ENCODE measurements around the gene NXPH1.

The NXPH1 gene

DNA sequence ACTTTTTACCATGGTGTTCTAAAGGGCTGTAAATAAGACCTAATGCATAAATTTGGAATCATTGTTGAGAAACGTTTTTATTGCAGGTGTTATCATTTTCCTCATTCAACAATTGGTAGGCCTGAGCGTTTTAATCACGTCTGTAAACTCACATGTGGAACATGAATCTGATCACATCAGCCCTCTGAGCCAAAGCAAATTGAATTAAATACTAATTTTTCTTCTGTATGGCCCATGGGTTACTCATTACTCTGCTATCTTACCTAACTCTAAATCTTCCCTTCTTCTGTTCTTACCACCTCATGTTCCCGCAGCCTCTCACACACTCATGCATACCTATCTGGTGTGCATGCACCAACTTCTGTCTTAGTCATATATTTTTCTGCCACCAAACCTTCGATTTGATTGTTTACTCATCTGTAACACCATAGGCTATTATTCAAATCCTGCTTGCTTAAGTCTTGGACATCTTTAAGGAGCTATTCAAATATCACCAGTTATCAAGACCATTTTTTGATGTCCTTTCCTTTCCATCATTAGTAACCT, 82.3 kb downstream of the NXPH1 start:
- no peak overlapping the region for H3K4me3 ChIP-seq (ENCODE audit: low read length)
- H3K27me3 ChIP-seq (ENCODE audit: low read depth, low read length): no peaks in the 10 kb centered on the region
- no peaks in the 10 kb centered on the region for H4K20me1 ChIP-seq (ENCODE audit: insufficient read depth, low read length)
- H3K9me3 ChIP-seq (ENCODE audit: insufficient read depth, low read length): no peaks in the 10 kb centered on the region
- no peak overlapping the region for H2AFZ ChIP-seq (ENCODE audit: low read depth, low read length)
- no peak overlapping the region for H3K4me2 ChIP-seq (ENCODE audit: low read length)
- no peak overlapping the region for H3K9ac ChIP-seq (ENCODE audit: low read length)
- no peaks in the 10 kb centered on the region for H3K79me2 ChIP-seq (ENCODE audit: low read length)
- no peaks in the 10 kb centered on the region for H3K36me3 ChIP-seq (replicated peaks; ENCODE audit: low read depth, low read length)
- no peaks in the 10 kb centered on the region for H3K4me1 ChIP-seq (ENCODE audit: low read length)
- TF ChIP-seq, protein P1, sequence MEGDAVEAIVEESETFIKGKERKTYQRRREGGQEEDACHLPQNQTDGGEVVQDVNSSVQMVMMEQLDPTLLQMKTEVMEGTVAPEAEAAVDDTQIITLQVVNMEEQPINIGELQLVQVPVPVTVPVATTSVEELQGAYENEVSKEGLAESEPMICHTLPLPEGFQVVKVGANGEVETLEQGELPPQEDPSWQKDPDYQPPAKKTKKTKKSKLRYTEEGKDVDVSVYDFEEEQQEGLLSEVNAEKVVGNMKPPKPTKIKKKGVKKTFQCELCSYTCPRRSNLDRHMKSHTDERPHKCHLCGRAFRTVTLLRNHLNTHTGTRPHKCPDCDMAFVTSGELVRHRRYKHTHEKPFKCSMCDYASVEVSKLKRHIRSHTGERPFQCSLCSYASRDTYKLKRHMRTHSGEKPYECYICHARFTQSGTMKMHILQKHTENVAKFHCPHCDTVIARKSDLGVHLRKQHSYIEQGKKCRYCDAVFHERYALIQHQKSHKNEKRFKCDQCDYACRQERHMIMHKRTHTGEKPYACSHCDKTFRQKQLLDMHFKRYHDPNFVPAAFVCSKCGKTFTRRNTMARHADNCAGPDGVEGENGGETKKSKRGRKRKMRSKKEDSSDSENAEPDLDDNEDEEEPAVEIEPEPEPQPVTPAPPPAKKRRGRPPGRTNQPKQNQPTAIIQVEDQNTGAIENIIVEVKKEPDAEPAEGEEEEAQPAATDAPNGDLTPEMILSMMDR (IDR thresholded peaks at IDR 0.05; ENCODE audit: low read depth, low read length): no peak
- TF ChIP-seq EZH2phosphoT487 (IDR thresholded peaks at IDR 0.05; ENCODE audit: low read depth): no peak
- H3K27ac ChIP-seq (ENCODE audit: low read length): no peak overlapping the region

DNA sequence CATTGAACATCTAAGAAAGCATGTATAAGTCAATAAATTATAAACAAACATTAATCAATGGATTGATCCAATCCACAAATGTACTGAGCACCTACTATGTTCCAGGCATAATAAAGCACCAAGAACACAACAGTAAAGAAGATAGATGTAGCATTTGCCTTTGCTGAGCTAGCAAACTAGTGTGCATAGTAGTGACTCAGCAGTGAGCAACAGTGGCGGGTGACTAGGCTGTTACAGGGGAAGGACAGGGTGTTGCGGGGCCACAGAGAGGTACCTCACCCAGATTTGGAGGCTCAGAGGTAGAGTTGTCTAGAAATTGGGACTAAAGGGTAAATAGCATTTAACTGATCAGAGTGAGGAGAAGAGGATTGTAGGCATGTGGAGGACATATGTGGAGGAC, 83.6 kb downstream of the NXPH1 start:
- H3K4me2 ChIP-seq (ENCODE audit: low read length): no peak overlapping the region
- H2AFZ ChIP-seq (ENCODE audit: low read depth, low read length): no peak overlapping the region
- H3K79me2 ChIP-seq (ENCODE audit: low read length): no peaks in the 10 kb centered on the region
- H3K9me3 ChIP-seq (ENCODE audit: insufficient read depth, low read length): no peaks in the 10 kb centered on the region
- H3K9ac ChIP-seq (ENCODE audit: low read length): no peak overlapping the region
- H3K27ac ChIP-seq (ENCODE audit: low read length): no peak overlapping the region
- no peaks in the 10 kb centered on the region for H3K27me3 ChIP-seq (ENCODE audit: low read depth, low read length)
- no peaks in the 10 kb centered on the region for H4K20me1 ChIP-seq (ENCODE audit: insufficient read depth, low read length)
- H3K36me3 ChIP-seq (replicated peaks; ENCODE audit: low read depth, low read length): no peaks in the 10 kb centered on the region
- H3K4me3 ChIP-seq (ENCODE audit: low read length): no peak overlapping the region
- no peaks in the 10 kb centered on the region for H3K4me1 ChIP-seq (ENCODE audit: low read length)
- no peak for TF ChIP-seq EZH2phosphoT487 (IDR thresholded peaks at IDR 0.05; ENCODE audit: low read depth)
- TF ChIP-seq, protein P1 (IDR thresholded peaks at IDR 0.05; ENCODE audit: low read depth, low read length): no peak

DNA sequence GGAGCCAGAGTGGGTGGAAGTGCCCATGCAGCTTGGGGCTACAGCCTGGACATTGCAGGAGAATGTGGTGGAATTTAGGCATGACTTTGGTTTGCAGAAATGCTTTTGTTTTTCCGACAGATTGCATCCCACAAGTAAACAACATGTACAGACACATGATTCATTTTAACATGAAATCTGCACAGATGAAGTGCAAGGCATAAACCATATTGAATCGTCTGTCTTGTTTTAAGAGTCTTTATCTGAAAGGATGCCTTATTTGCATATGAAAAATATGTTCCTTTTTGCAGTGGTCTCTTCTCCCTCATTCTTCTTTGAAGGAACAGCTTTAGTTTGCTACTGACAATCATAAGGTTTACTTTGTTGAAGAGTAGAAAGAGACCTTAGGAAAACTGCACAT, 94.9 kb downstream of the NXPH1 start:
- Histone ChIP-seq H3K79me2 (ENCODE audit: low read length) (no peaks in the 10 kb centered on the region), H3K27ac (ENCODE audit: low read length) (no peak overlapping the region), H3K4me3 (ENCODE audit: low read length) (no peak overlapping the region), H3K4me2 (ENCODE audit: low read length) (no peak overlapping the region), H3K36me3 (replicated peaks; ENCODE audit: low read depth, low read length) (no peaks in the 10 kb centered on the region), H3K9ac (ENCODE audit: low read length) (no peak overlapping the region), H3K4me1 (ENCODE audit: low read length) (no peaks in the 10 kb centered on the region), H2AFZ (ENCODE audit: low read depth, low read length) (no peak overlapping the region), H3K27me3 (ENCODE audit: low read depth, low read length) (no peaks in the 10 kb centered on the region), H3K9me3 (ENCODE audit: insufficient read depth, low read length) (no peaks in the 10 kb centered on the region), H4K20me1 (ENCODE audit: insufficient read depth, low read length) (no peaks in the 10 kb centered on the region)
- TF ChIP-seq EZH2phosphoT487 (IDR thresholded peaks at IDR 0.05; ENCODE audit: low read depth): no peak
- TF ChIP-seq, protein P1 (IDR thresholded peaks at IDR 0.05; ENCODE audit: low read depth, low read length): no peak

DNA sequence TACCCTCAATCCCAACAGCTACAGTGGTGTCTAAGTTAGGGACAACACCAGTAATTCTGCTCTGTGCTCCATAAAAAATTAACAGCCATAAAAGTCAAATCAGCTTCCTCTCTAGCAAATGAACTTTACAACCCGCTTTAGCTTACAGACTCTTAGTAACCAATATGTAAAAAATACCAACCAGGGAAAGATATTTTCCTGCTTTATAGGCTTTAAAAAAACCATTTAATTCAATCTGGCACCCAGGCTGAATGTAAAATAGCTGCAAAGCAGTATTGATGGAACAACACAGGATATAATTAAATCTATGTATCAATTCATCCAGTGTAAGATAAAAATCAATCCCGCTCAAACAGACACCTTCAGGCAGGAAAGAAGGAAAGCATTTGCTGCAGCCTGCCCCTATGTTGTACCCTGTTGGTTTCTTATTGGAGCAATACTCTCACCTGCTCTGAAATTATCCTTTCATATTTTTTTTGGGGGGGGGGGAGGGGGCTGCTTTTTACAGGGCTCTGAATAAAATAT, 98.6 kb downstream of the NXPH1 start:
- Histone ChIP-seq H3K4me3 (ENCODE audit: low read length) (no peak overlapping the region), H3K36me3 (replicated peaks; ENCODE audit: low read depth, low read length) (no peaks in the 10 kb centered on the region), H4K20me1 (ENCODE audit: insufficient read depth, low read length) (no peaks in the 10 kb centered on the region), H3K27ac (ENCODE audit: low read length) (no peak overlapping the region), H3K9ac (ENCODE audit: low read length) (no peak overlapping the region), H3K79me2 (ENCODE audit: low read length) (no peaks in the 10 kb centered on the region), H2AFZ (ENCODE audit: low read depth, low read length) (no peak overlapping the region), H3K9me3 (ENCODE audit: insufficient read depth, low read length) (no peaks in the 10 kb centered on the region), H3K4me2 (ENCODE audit: low read length) (no peak overlapping the region), H3K4me1 (ENCODE audit: low read length) (no peaks in the 10 kb centered on the region), H3K27me3 (ENCODE audit: low read depth, low read length) (no peaks in the 10 kb centered on the region)
- no peak for TF ChIP-seq EZH2phosphoT487 (IDR thresholded peaks at IDR 0.05; ENCODE audit: low read depth)
- TF ChIP-seq, protein P1 (IDR thresholded peaks at IDR 0.05; ENCODE audit: low read depth, low read length): no peak

Data from OCI-LY3 (cell line).